H1 (cell line): ENCODE measurements around the gene EVA1C. TPM values are rescaled to one million over a fixed set of nuclear protein-coding genes. Genes with fewer than 3 reads are reported as not detected.

Experiments used
- CTCF ChIA-PET: fragments of 300-600 bp; sonication (Branson Sonifier 250); formaldehyde crosslinking; loops from one replicate; lab custom pipeline; 2021; ENCODE audit not compliant: partially characterized antibody; lab: Charles Lee
- POLR2A ChIA-PET: fragments of 300-600 bp; sonication (Branson Sonifier 250); formaldehyde crosslinking; loops from one replicate; lab custom pipeline; 2021; ENCODE audit warnings: inconsistent platforms; ENCODE audit not compliant: partially characterized antibody; lab: Charles Lee
- DNase-seq, 2 experiments: peaks; one replicate each; pipeline versions ENCODE4 v3.0.0 to v3.0.0-alpha.2; 2010 to 2022; ENCODE audit warnings: low spot score in 2 of 2, low read depth in 1 of 2, mixed read lengths in 1 of 2
- FAIRE-seq: peaks from 2 replicates; lab custom pipeline; 2011; peaks lifted over from hg19 to GRCh38; lab: Jason Lieb, UNC
- H2AFZ ChIP-seq: 2 replicates; pipeline ENCODE4 v1.8.1; 2012; ENCODE audit warnings: low read length, inconsistent platforms
- H2AK5ac ChIP-seq: 2 replicates; pipeline ENCODE4 v1.6.1; 2013; ENCODE audit warnings: low read depth, low read length
- H2BK120ac ChIP-seq: replicated peaks from 2 replicates; pipeline ENCODE3; 2013; ENCODE audit warnings: low read depth, low read length, inconsistent platforms
- H2BK12ac ChIP-seq: 2 replicates; pipeline ENCODE4 v1.6.1; 2013; ENCODE audit warnings: low read depth, low read length
- H2BK15ac ChIP-seq: 2 replicates; pipeline ENCODE4 v1.6.1; 2013; ENCODE audit warnings: low read length
- H2BK20ac ChIP-seq: 2 replicates; pipeline ENCODE4 v1.6.1; 2013; ENCODE audit warnings: low read length
- H2BK5ac ChIP-seq: 2 replicates; pipeline ENCODE4 v1.6.1; 2013; ENCODE audit warnings: low read depth, low read length
- H3K14ac ChIP-seq: 2 replicates; pipeline ENCODE4 v1.6.1; 2013; ENCODE audit warnings: inconsistent platforms; ENCODE audit not compliant: insufficient read length
- H3K18ac ChIP-seq: 2 replicates; pipeline ENCODE4 v1.6.1; 2013; ENCODE audit warnings: low read length; ENCODE audit errors: extremely low read depth
- H3K23ac ChIP-seq: 2 replicates; pipeline ENCODE4 v1.6.1; 2013; ENCODE audit warnings: inconsistent platforms; ENCODE audit not compliant: insufficient read length
- H3K23me2 ChIP-seq: 2 replicates; pipeline ENCODE4 v1.6.1; 2013; ENCODE audit warnings: low read depth, low read length
- H3K27ac ChIP-seq: 2 replicates; pipeline ENCODE4 v1.6.1; 2011; ENCODE audit warnings: low read depth, low read length, inconsistent platforms
- H3K27me3 ChIP-seq, 4 experiments: replicated peaks in 1 of 4; 1 replicate in 1 of 4; 2 replicates in 3 of 4; pipeline versions ENCODE4 v1.6.1 to v1.8.1; 2011 to 2013; ENCODE audit warnings: low read length in 3 of 4, mild to moderate bottlenecking in 3 of 4, inconsistent platforms in 2 of 4, mixed read lengths in 2 of 4, moderate library complexity in 1 of 4; ENCODE audit not compliant: control insufficient read depth in 3 of 4, insufficient read depth in 3 of 4; ENCODE audit errors: extremely low read depth in 1 of 4
- H3K36me3 ChIP-seq, 4 experiments: 2 replicates each; pipeline versions ENCODE4 v1.6.1 to v1.8.1; 2011 to 2013; ENCODE audit warnings: mild to moderate bottlenecking in 4 of 4, low read length in 3 of 4, moderate library complexity in 2 of 4, control low read depth in 1 of 4, inconsistent platforms in 1 of 4; ENCODE audit not compliant: insufficient read depth in 4 of 4, control insufficient read depth in 2 of 4
- H3K4ac ChIP-seq: replicated peaks from 2 replicates; pipeline ENCODE3; 2013; ENCODE audit warnings: low read length, low read depth, mixed read lengths, inconsistent platforms; ENCODE audit not compliant: insufficient read length
- H3K4me1 ChIP-seq, 4 experiments: replicated peaks in 1 of 4; 1 replicate in 1 of 4; 2 replicates in 3 of 4; pipeline versions ENCODE4 v1.6.1 to v1.8.1; 2011 to 2013; ENCODE audit warnings: low read length in 3 of 4, inconsistent platforms in 2 of 4, mixed read lengths in 1 of 4; ENCODE audit not compliant: insufficient read depth in 4 of 4, control insufficient read depth in 3 of 4
- H3K4me2 ChIP-seq, 2 experiments: 2 replicates each; pipeline versions ENCODE4 v1.6.1 to v1.8.1; 2011 to 2013; ENCODE audit warnings: low read depth in 2 of 2, low read length in 2 of 2, control low read depth in 1 of 2, inconsistent platforms in 1 of 2, mild to moderate bottlenecking in 1 of 2; ENCODE audit not compliant: insufficient read depth in 1 of 2
- H3K4me3 ChIP-seq, 4 experiments: fragments of 200-600, 300-600 bp in 1 of 4; sonication (generic), shearing (Covaris generic), sonication (Bioruptor Twin) in 1 of 4; 2 replicates each; pipeline versions ENCODE4 v1.5.1 to v1.8.1; 2011 to 2016; ENCODE audit warnings: low read length in 4 of 4, low read depth in 3 of 4, control low read depth in 2 of 4, inconsistent platforms in 2 of 4, mild to moderate bottlenecking in 2 of 4, mixed read lengths in 1 of 4, moderate library complexity in 1 of 4; ENCODE audit not compliant: insufficient read depth in 2 of 4; ENCODE audit errors: extremely low read depth in 1 of 4
- H3K56ac ChIP-seq: replicated peaks from 2 replicates; pipeline ENCODE3; 2013; ENCODE audit warnings: low read depth, mild to moderate bottlenecking, mixed read lengths, low read length, inconsistent platforms; ENCODE audit not compliant: insufficient read length
- H3K79me1 ChIP-seq: 2 replicates; pipeline ENCODE4 v1.6.1; 2013; ENCODE audit warnings: low read depth, low read length, control low read depth
- H3K79me2 ChIP-seq, 2 experiments: 2 replicates each; pipeline versions ENCODE4 v1.6.1 to v1.8.1; 2012 to 2013; ENCODE audit warnings: low read length in 2 of 2, mild to moderate bottlenecking in 2 of 2, inconsistent platforms in 1 of 2; ENCODE audit not compliant: insufficient read depth in 2 of 2, control insufficient read depth in 1 of 2
- H3K9ac ChIP-seq, 4 experiments: replicated peaks in 1 of 4; 1 replicate in 1 of 4; 2 replicates in 3 of 4; pipeline versions ENCODE4 v1.6.1 to v1.8.1; 2011 to 2013; ENCODE audit warnings: low read depth in 3 of 4, low read length in 3 of 4, control low read depth in 2 of 4, mild to moderate bottlenecking in 2 of 4, moderate library complexity in 2 of 4, inconsistent platforms in 1 of 4; ENCODE audit errors: extremely low read depth in 1 of 4
- H3K9me3 ChIP-seq, 2 experiments: 2 replicates each; pipeline versions ENCODE4 v1.6.1 to v1.8.1; 2012 to 2013; ENCODE audit warnings: mild to moderate bottlenecking in 2 of 2, moderate library complexity in 2 of 2, control low read depth in 1 of 2, inconsistent platforms in 1 of 2, low read depth in 1 of 2, low read length in 1 of 2, mixed read lengths in 1 of 2; ENCODE audit not compliant: insufficient read depth in 2 of 2
- H4K20me1 ChIP-seq, 2 experiments: replicated peaks in 1 of 2; 2 replicates each; pipeline versions ENCODE3 to v1.8.1; 2011 to 2013; ENCODE audit warnings: inconsistent platforms in 2 of 2, low read length in 2 of 2, mild to moderate bottlenecking in 1 of 2; ENCODE audit not compliant: insufficient read depth in 2 of 2, control insufficient read depth in 1 of 2
- H4K5ac ChIP-seq: 2 replicates; pipeline ENCODE4 v1.6.1; 2013; ENCODE audit warnings: low read length, low read depth, mixed read lengths, inconsistent platforms; ENCODE audit not compliant: insufficient read length
- H4K8ac ChIP-seq: 2 replicates; pipeline ENCODE4 v1.8.0; 2013; ENCODE audit warnings: mild to moderate bottlenecking, moderate library complexity, low read length, inconsistent platforms; ENCODE audit not compliant: insufficient read depth; ENCODE audit errors: extremely low read depth
- H4K91ac ChIP-seq: replicated peaks from 2 replicates; pipeline ENCODE3; 2013; ENCODE audit warnings: low read length, mixed read lengths, inconsistent platforms; ENCODE audit not compliant: insufficient read length
- EZH2 ChIP-seq: fragments of 200-600 bp; sonication (generic); IDR thresholded peaks from 2 replicates; pipeline ENCODE4 v1.7.1; 2012; ENCODE audit warnings: low read depth, mild to moderate bottlenecking, moderate library complexity, low read length, inconsistent platforms; ENCODE audit not compliant: severe bottlenecking
- POU5F1 ChIP-seq: IDR thresholded peaks from 2 replicates; pipeline ENCODE4 v1.6.1; 2011; ENCODE audit warnings: low read depth, mild to moderate bottlenecking, low read length, moderate library complexity
- RBBP5 ChIP-seq: IDR thresholded peaks from 2 replicates; pipeline ENCODE4 v1.7.1; 2012; ENCODE audit warnings: low read depth, mild to moderate bottlenecking, inconsistent platforms, low read length, moderate library complexity, borderline replicate concordance
- SIN3A ChIP-seq, 2 experiments: IDR thresholded peaks in 1 of 2; conservative IDR thresholded peaks in 1 of 2; 2 replicates each; pipeline ENCODE4 v1.6.1; 2011 to 2012; ENCODE audit warnings: low read length in 2 of 2, improper control_type of control experiment in 1 of 2, low read depth in 1 of 2, mild to moderate bottlenecking in 1 of 2
- USF2 ChIP-seq: IDR thresholded peaks from 2 replicates; pipeline ENCODE4 v1.6.1; 2011; ENCODE audit warnings: low read length, improper control_type of control experiment
- YY1 ChIP-seq: IDR thresholded peaks from 2 replicates; pipeline ENCODE4 v1.6.1; 2011; ENCODE audit warnings: low read depth, mild to moderate bottlenecking, low read length
- WGBS, 2 experiments: shearing (Covaris generic) in 1 of 2; methylation state at CpG; one replicate each; pipeline versions ENCODE4 v1.1.6 to v1.1.7; 2013 to 2015; ENCODE audit warnings: low lambda C conversion rate in 2 of 2, mixed read lengths in 2 of 2, inconsistent platforms in 1 of 2, low coverage in 1 of 2, missing lambda C conversion rate in 1 of 2; ENCODE audit not compliant: insufficient replicate concordance in 2 of 2, insufficient coverage in 1 of 2, insufficient read length in 1 of 2; ENCODE audit errors: extremely low coverage in 1 of 2, missing lambda C conversion rate in 1 of 2; 5-methylcytosine and 5-hydroxymethylcytosine counted together
- polyA plus RNA-seq, 7 experiments: library from polyadenylated mRNA; depleted of rRNA in 3 of 7; stranded (reverse) in 5 of 7; unstranded in 2 of 7; fragments of >200 nt in 5 of 7; fragments of 200-250 nt in 2 of 7; gene quantifications; 1 replicate in 5 of 7; 2 replicates in 1 of 7; 4 replicates in 1 of 7; pipeline versions ENCODE4 v1.2.1 to v1.2.3, GENCODE V29; 2011 to 2013; ENCODE audit warnings: missing spikeins in 2 of 7, mixed read lengths in 2 of 7
- total RNA-seq: library from RNA; stranded (reverse); fragmentation: NEBNext Ultra II Directional; extraction: Animal tissue kit (Norgen Biotek cat#: 25700); gene quantifications from 2 replicates; pipeline ENCODE4 v1.2.1, GENCODE V29; 2021

Gene EVA1C
- total and polyA plus RNA-seq, 2 of the 8 experiments (the other 6 are each of a cell fraction or from before 2014, with no cell fraction given), result 2.6 to 3.6 TPM

GRCh38 chr21:32534113-32534512 is 121.6 kb downstream of the EVA1C start:
- POLR2A ChIA-PET, result no interaction called here
- Histone ChIP-seq H3K4me3 (no peak overlapping the region), H3K27me3 (no peaks in the 10 kb centered on the region), H3K23me2 (peaks cover 4% of the 10 kb centered on the region; the same call in 1 of the 2 replicates), H2BK5ac (no peak overlapping the region), H4K91ac (no peak overlapping the region), H3K4me1 (peaks cover 0 to 2% (median 0%) of the 10 kb centered on the region in 4 experiments; a peak in 1 of 7 replicates), H4K20me1 (peaks cover 0 to 6% of the 10 kb centered on the region in 2 experiments), H3K56ac (no peak overlapping the region), H3K79me1 (peaks cover 4% of the 10 kb centered on the region; the same call in 1 of the 2 replicates), H3K27ac (no peak overlapping the region), H3K23ac (no peak overlapping the region), H3K36me3 (peaks cover 0 to 3% (median 0%) of the 10 kb centered on the region in 4 experiments; a peak in 1 of 8 replicates), H2BK20ac (no peak overlapping the region), H2BK120ac (no peak overlapping the region), H3K4me2 (no peak overlapping the region), H4K8ac (no peak overlapping the region), H3K9me3 (peaks cover 9% of the 10 kb centered on the region in 2 experiments; a peak in 3 of 4 replicates), H2BK15ac (no peak overlapping the region), H3K9ac (no peak overlapping the region), H3K14ac (no peak overlapping the region), H3K79me2 (no peaks in the 10 kb centered on the region), H2AFZ (no peak overlapping the region), H2AK5ac (no peak overlapping the region), H3K18ac (no peak overlapping the region), H4K5ac (no peak overlapping the region), H3K4ac (no peak overlapping the region), H2BK12ac (no peak overlapping the region)
- FAIRE-seq, result no peak
- CTCF ChIA-PET, result interaction anchor here (0.9 to 1.3 kb wide), 2 partner anchors 8 to 67 kb away, joined by 3 to 6 read pairs; no protein-coding TSS in a partner anchor
- WGBS, 2 experiments, result 86% methylated on average over 8 of the region's 8 CpGs; no CpG with 5 or more reads in 1 of the 2 experiments
- no peak for TF ChIP-seq POU5F1
- TF ChIP-seq SIN3A (conservative IDR thresholded peaks at IDR 0.05 in 1 of 2, IDR thresholded peaks at IDR 0.05 in 1 of 2; ENCODE audit: low read depth in 1 of 2, low read length in 2 of 2), result no peak
- no peak for TF ChIP-seq RBBP5
- TF ChIP-seq EZH2, result no peak
- no peak for TF ChIP-seq YY1
- TF ChIP-seq USF2, result no peak
- DNase-seq, result no peak
